ENCODE data around the gene PPME1.

Gene PPME1

GRCh38 chr11:74297484-74297883 is 126.4 kb downstream of the PPME1 start:
- no peak for TF ChIP-seq CTCF (IDR thresholded peaks at IDR 0.05; ENCODE audit: low read depth, low read length)
- Histone ChIP-seq H3K36me3 (no peaks in the 10 kb centered on the region), H3K4me1 (no peaks in the 10 kb centered on the region), H3K4me3 (ENCODE audit: low read depth, low read length) (no peak overlapping the region), H3K9me3 (no peaks in the 10 kb centered on the region), H3K27me3 (peaks cover 3% of the 10 kb centered on the region; the same call in 1 of the 2 replicates)
- DNase-seq, result no peak

DNA sequence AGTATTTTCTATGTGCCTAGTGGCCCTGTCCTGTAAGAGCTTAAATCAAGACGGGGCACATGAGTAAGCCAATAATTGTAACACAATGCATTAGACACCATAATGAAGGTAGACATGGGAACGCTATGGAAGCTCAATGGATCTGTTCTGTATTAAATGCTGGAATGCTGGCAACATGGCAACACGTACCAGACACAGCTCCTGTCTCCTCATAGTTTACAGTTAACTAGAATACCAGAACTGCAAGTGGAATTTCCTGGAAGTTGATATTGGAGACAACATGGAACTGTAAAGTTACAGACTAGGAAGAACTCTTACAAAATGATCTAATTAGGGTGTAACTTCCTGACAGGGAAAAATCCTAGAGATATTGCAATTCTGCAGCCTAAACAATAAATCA is 127.9 kb downstream of the PPME1 start:
- H3K9me3 ChIP-seq, result no peaks in the 10 kb centered on the region
- H3K27me3 ChIP-seq, result no peaks in the 10 kb centered on the region; the same call in 1 of the 2 replicates
- no peak overlapping the region for H3K4me3 ChIP-seq (ENCODE audit: low read depth, low read length)
- TF ChIP-seq CTCF (IDR thresholded peaks at IDR 0.05; ENCODE audit: low read depth, low read length), result no peak
- no peaks in the 10 kb centered on the region for H3K4me1 ChIP-seq
- no peak for DNase-seq
- no peaks in the 10 kb centered on the region for H3K36me3 ChIP-seq

Measured in BE2C (cell line).